Activated CD8-positive, alpha-beta memory T cell treated with anti-CD3 and anti-CD28 coated beads for 1 hour (primary cell): ENCODE measurements around the gene RNF130.

Source experiments
- DNase-seq, 2 donors: peaks; one replicate each; pipeline ENCODE4 v3.0.0-alpha.2; 2020; ENCODE audit warnings: low read depth in 1 of 2; ENCODE audit errors: extremely low read depth in 1 of 2

RNF130 gene

DNA sequence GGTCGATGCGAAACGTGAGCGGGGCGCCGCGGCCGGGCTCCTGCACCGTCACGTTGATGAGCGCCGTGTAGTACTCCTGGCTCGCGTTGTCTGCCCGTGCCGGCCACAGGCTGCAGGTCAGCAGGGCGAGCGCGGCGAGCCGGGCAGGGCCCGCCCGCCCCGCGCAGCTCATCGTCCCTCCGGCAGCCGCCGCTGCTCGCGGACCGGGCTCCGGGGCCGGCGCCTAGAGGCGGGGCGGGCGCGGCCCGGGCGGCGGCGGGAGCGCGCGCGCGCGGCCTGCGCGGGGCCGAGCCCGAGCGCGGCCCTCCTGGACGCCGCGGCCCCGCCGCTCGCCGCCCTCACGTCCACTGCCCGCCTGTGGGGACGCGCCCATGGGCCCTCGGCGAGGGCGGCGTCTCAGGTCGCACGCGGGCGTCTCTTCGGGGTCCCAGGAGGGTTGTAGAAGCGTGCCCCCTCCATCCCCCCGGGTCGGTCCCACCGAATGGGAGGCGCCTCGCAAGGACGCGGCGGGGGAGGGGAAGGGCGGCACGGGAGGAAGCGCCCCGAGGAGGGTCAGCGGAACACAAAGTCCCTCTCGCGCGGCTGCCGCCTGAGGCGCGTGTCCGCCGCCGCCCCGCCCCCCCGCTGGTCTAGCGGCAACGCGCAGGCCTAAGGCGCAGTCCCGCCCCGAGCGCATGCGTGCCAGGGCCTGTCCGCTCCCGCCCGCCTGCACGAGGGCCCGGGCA is at the start of gene RNF130:
TSS of gene RNF130 (minus strand) at position 229 of the 725 bp plus-strand sequence. CDS start at position 172, 57 bp downstream.
- DNase-seq: peak; percentile 52 to 79

DNA sequence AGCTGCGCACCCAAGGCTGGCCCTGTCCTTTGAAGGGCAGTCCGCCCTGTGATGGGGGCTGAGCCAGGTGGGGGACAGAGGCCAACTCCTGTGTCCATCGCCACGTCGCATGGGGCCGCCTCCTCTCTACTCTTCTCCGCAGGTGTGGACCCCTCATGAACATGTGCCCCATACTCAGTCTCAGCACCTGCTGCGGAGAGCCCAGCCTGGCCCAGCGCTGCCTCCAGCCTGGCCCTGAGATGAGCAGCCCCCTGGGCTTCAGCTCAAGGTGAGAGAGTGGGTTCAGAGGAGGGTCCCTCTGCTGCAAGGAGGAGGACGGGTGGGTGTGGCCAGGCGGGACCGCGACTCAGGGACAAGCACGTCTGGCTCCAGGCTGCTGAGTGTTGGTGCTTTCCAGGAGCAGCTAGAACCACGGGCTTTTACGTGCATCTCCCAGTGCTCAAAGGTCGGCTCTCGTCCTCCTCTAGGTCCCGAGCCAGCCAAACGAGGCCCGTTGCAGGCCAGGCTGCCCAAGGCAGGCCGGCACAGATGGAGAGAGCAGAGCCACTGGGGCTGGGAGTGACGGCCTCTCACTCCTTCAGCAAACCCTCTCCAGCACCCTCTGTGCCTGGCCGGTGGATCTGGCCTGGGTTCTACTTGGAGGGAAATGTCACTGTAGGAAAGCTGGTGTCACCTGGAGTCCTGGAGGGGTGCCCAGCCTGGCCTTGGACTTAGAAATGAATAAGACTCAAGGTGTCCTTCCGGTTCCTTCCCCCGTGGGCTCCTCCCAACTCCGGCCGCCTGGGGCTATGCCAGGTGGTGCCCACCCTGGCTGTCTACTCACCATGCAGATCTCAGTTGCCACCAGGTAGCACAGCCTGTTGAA is 48.9 kb upstream of the RNF130 start:
- DNase-seq: no peak

- no peak for DNase-seq
Measured at GRCh38 chr5:180119903-180120236, 48.3 kb upstream of the RNF130 start.

DNA sequence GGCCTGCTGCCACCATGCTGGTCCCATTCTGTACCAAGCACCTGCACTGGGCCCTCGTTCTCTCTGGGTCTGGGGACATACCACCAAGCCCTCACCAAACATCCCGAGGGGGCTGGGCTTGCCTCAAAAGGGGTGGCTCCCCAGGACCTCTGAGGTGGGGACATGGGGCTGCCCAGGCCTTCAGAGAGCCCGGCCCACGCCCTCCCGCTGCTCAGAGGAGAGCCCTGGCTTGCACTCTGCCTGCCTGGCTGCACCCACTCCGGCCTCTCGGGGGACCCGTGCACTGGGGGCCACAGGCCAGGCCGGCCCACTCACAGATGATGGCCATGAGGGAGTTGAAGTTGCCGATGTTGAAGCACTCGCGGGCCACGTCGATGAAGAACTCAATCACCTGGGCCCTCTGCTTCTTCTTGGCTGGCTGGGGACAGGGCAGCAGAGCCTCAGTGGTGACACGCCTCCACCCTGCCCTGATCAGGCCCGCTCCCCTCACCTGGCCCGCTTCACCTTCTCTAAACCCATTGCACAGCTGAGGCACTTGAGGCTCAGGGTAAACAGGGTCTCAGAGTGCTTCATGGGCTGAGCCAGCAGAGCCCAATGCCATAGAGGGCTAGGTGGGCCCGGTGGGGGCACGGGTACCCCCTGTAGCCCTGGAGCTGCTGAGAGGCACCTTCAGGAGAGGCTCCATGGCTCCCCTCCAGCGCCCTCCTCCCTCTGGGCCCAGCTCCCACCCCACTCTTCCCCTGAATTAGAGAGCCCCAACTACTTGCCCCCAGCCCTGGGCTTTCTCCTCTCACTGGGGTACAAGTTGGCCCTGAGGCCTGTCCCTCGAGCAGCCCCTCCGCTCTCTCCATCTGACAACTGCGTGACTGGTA is 47.7 kb upstream of the RNF130 start:
- DNase-seq: no peak

DNA sequence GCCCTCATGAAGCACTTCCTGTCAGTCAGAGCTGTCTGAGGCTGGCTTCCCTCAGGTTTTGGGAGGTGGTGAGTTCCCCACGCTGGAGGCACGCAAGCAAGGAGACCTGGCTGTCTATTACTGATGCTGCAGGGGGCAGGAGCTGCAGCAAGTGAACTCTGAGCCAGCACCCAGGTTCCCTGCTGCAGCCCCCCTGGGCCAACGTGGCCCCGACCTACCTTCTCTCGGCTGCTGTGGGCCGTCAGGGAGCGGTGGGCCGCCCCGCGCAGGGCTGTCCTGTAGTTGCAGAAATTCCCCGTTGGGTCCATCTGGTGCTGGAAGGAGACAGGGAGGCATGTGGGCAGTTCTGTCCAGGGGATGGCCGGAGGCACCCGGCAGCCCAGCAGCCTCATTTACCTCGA is 46.8 kb upstream of the RNF130 start:
- no peak for DNase-seq

DNA sequence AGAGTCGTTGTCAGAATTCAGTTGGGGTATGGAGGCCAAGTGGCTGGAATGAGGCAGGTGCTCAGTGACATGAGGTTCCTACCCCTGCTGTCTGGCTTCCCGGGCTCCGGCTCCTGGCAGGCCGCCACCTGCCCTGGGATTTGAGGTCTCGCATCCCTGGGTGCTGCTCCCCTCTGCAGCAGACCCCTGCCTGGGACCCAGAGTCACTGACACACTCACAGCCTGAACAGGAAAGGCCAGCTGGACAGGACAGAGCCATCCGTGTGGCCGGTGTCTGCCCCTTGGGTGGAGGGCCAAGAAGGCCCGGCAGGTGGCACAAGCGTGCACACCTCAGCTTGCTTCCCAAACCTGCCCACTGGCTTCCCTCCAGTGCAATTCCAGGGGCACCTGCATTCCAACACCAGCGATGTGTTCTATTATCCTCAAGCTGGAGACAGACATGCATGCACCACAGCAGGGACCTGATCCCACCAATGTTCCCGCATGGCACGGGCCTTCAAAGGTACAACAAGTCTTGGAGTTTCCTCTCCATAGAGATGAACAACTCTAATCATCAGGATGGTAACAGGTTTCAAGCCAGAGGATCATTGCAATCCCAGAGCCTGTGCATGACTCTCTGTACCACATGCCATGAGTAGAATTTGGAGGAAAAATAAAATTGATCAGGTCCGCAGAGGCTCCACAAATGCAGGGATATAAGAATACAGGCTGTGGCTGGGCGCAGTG is 45.6 kb upstream of the RNF130 start:
- DNase-seq: no peak

DNA sequence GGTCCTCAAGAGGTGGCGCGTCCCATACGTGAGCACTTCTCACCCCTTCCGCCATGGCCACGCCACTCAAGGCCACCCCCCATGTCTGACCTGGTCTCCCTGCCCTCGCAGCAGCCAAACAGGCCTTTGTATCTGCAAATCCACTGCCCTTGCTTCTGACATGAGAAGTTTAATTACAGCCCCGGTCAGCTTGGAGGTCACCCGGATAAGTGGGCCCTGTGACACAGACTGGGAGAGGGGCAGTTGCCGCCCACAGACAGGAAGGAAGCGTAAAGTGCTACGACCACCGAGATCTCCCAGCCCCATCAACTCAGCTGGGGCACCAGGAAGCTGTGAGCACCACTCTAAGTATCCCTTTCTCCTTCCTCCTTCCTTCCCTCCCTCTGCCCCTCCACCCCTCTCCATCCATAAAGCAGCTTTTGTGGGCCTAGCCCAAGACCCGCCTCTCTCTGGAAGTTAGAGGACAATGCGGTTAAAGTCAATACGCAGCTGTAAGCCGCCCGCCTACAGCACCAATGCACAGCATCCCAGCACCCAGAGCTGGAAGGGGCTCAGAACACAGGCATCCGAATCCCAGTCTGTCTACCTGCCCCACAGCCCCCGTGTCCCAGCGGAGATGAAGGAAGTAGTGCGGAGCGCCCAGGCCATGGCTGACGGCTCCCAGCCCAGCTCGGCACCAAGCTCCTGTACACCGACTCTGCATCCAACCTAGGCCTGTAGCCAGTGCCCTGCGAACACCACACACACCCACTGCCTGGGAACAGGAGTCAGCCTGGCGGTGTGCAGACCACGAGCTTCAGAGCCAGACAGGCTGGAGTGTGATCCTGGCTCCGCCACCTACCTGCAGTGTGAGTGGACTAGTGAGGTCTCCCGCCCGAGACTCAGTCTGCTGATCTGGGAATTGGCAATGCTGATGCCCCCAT is 44.8 kb upstream of the RNF130 start:
- no peak for DNase-seq

DNA sequence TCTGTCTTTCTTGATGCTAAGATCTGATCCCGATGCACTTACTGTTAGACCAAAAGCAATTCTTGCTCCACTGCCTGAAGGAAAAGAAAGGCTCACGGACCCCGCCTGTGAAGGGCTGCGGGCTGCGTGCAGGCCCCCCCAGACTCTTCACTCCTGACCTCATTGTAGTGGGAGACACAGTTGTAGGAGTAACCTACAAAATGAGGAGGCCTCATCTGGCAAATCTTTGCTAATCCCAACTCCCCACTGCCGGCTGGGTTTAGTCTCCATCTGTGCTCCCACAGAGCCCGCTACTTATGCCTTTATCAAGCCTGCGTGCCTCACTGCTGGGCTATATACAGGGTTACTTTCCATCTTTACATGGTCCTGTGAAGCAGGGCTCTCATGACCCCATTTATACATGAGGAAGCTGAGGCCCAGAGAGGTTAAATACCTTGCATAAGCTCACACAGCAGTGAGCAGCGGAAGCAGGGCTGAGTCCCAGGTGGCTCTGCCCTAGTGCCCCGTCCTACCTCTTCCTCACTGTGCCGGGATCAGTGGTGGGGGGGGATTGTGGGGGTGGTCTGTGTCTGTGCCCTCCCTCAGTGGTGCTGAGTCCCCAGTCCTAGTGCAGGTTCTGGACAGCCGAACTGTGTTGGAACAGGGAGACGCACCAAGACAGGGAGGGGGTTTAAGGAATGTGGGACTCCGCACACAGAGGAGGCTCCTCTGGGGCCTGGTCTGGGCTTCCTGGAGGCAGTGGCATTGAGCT is 43.9 kb upstream of the RNF130 start:
- no peak for DNase-seq

DNA sequence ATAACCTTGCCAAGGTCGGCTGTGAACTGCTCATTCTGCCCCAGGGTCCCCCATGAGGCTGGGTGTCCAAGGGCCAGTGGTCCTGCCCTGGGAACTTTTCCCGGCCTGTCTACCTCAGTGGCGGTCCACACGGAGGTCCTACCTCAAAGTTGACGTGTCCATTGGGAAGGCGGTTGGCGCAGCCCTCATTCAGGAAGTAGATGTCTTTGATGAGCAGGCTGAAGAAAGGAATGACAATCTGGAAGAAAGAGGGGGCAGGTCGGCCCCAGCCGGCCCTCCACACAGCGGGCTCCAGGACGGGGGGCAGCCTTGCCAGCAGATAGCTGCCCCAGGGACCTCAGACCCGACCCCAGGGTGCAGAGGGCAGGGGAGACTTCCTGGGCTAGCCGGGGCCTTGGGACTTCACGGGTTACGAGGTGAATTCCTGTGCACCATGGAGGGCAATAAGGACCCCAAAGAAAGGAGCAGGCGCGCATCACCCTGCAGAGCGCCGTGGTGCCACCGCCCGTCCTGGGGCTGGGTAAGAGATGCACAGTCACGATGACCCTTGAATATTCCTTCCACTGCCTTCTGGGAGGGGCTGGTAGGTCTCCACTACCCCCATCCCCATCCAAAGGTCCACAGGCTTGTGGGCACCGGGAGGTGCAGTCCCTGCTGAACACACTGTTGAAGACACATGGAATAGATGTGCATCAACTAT is 42.9 kb upstream of the RNF130 start:
- no peak for DNase-seq

- no peak for DNase-seq
Measured at GRCh38 chr5:180113660-180114303, 42.2 kb upstream of the RNF130 start.

DNA sequence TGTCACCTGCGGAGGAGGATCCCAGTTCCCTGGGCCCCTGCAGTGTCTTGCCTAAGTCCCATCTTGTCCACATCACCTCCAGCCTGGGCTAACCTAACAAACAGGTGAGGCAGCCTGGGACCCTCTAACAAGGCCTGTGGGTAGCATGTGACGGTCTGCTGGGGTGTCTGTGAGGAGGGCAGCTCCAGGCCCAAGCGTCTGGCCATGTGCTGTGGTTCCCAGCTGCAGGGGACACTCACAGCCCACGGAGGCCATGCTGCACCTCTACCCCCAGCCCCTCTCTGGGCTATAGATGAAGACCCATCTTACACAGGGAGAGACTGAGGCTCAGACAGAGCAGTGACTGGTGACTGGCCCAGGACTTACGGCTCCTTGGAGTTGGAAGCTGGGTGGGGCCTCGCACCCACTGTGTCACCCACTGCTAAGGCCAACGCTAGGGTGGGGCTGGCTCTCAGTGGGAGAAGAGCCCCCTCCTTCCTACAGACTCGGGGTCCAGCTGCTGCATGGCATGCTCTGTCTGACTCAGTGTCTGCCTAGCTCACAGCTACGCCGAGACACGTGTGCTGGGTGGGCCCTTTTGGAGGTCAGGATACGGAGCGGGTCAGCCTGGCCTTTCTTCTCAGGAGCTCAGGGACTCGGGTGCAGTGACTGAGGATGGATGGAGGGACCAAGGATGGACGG is 40.8 kb upstream of the RNF130 start:
- no peak for DNase-seq

DNA sequence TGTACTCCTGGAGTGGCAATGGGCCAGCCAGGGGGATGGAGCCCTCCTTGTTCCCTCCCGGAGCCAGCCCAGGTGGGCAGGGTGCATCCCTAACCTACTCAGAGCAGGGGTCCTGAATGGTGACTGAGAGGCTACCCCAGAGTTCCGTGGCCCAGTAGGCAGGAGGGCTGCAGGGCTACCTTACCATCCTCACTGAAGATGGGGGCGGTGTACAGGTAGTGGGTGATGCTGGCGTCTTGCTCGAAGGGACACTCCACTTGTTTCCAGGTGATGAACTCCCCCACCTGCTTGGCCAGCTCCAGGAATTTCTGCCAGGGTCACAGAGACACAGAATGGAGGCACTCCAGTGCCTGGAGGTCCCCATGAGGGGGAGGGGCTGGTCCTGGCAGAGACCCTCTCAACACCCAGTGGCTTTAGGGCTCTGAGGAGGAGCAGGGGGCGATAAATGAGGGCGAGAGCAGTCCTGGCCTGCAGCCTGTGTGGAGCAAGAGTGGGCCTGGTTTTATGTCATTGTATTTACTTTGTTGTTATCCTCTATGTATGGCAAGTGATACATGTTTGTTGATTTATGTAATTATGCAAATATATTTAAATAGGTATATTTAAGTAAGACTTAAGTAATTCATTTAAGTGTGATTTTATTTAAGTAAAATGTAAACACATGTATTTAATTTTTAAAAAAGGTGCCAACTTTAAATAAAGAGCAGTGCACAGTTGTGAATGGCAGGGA is 39.9 kb upstream of the RNF130 start:
- no peak for DNase-seq

DNA sequence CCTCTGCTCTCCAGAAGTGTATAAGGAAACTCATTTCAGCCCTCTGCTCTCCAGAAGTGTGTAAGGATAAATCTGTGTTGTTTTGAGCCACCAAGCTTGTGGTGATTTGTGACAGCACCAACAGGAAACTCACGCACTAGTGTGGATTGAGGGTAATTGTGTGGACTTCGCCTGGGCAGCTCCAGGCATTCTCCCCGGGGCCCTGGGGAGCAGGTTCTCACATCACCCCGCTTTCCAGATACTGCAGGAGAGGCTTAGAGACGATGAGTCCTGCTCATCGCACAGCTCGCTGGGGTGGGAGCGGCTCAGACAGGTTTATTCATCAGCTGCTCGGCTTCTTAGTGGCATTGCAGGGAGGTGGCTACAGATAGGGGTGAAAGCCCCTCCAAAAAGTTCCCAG is 38.4 kb upstream of the RNF130 start:
- no peak for DNase-seq

GRCh38 chr5:180107005-180107404 is 35.4 kb upstream of the RNF130 start:
- DNase-seq: no peak

GRCh38 chr5:180105827-180106312 is 34.3 kb upstream of the RNF130 start:
- DNase-seq: no peak

- no peak for DNase-seq
Measured at GRCh38 chr5:180104168-180104530, 32.6 kb upstream of the RNF130 start.
